DOHH2 (cell line): ENCODE results near the gene TTC28.

Experiments used
- H3F3A ChIP-seq: fragments of 200-600 bp; sonication (generic), shearing (Covaris generic); 2 replicates; pipeline ENCODE4 v1.6.0; 2016; ENCODE audit warnings: antibody characterized with exemption, mild to moderate bottlenecking; ENCODE audit not compliant: control insufficient read depth, insufficient read depth
- H3K27ac ChIP-seq: fragments of 200-600 bp; sonication (generic); 2 replicates; pipeline ENCODE4 v1.5.1; 2014; ENCODE audit warnings: low read depth, mild to moderate bottlenecking, low read length, moderate library complexity
- H3K27me3 ChIP-seq: fragments of 200-600 bp; sonication (generic); 2 replicates; pipeline ENCODE4 v1.6.1; 2014; ENCODE audit warnings: mild to moderate bottlenecking, low read length, mixed read lengths; ENCODE audit not compliant: control insufficient read depth
- H3K36me3 ChIP-seq: fragments of 200-600 bp; sonication (generic); 2 replicates; pipeline ENCODE4 v1.6.1; 2014; ENCODE audit warnings: mild to moderate bottlenecking, low read length, moderate library complexity, mixed read lengths; ENCODE audit not compliant: control insufficient read depth
- H3K4me1 ChIP-seq: fragments of 200-600 bp; sonication (generic); 2 replicates; pipeline ENCODE4 v1.6.1; 2014; ENCODE audit warnings: mild to moderate bottlenecking, low read length, mixed read lengths; ENCODE audit not compliant: control insufficient read depth
- H3K4me2 ChIP-seq: fragments of 200-600 bp; sonication (generic); 2 replicates; pipeline ENCODE4 v1.6.0; 2014; ENCODE audit warnings: mild to moderate bottlenecking, low read length, moderate library complexity
- H3K4me3 ChIP-seq: fragments of 200-600 bp; sonication (generic); 2 replicates; pipeline ENCODE4 v1.5.1; 2014; ENCODE audit warnings: mild to moderate bottlenecking, low read length, mixed read lengths
- H3K79me2 ChIP-seq: fragments of 200-600 bp; sonication (generic); 2 replicates; pipeline ENCODE4 v1.6.1; 2014; ENCODE audit warnings: mild to moderate bottlenecking, low read length, mixed read lengths; ENCODE audit not compliant: control insufficient read depth
- H3K9me2 ChIP-seq: fragments of 200-600 bp; sonication (generic); replicated peaks from 2 replicates; pipeline ENCODE4 v1.6.1; 2014; ENCODE audit warnings: mild to moderate bottlenecking, low read length, mixed read lengths; ENCODE audit not compliant: control insufficient read depth
- H3K9me3 ChIP-seq: fragments of 200-600 bp; sonication (generic); 2 replicates; pipeline ENCODE4 v1.6.1; 2014; ENCODE audit warnings: antibody characterized with exemption, low read length, mixed read lengths; ENCODE audit not compliant: control insufficient read depth, insufficient read depth
- H4K20me1 ChIP-seq: fragments of 200-600 bp; sonication (generic); 2 replicates; pipeline ENCODE4 v1.6.0; 2014; ENCODE audit warnings: low read depth, mild to moderate bottlenecking, antibody characterized with exemption, low read length, moderate library complexity; ENCODE audit not compliant: control insufficient read depth, insufficient read depth
- CTCF ChIP-seq: fragments of 200-600 bp; sonication (generic); IDR thresholded peaks from one replicate; pipeline ENCODE4 v1.5.1; 2014; ENCODE audit warnings: antibody characterized with exemption, mild to moderate bottlenecking, low read depth, low read length; ENCODE audit not compliant: poor library complexity, severe bottlenecking
- EZH2phosphoT487 ChIP-seq: fragments of 200-600 bp; sonication (generic); IDR thresholded peaks from 2 replicates; pipeline ENCODE4 v1.6.1; 2017; ENCODE audit warnings: borderline replicate concordance, mild to moderate bottlenecking, antibody characterized with exemption, low read length, moderate library complexity, mixed read lengths

TTC28 gene

DNA sequence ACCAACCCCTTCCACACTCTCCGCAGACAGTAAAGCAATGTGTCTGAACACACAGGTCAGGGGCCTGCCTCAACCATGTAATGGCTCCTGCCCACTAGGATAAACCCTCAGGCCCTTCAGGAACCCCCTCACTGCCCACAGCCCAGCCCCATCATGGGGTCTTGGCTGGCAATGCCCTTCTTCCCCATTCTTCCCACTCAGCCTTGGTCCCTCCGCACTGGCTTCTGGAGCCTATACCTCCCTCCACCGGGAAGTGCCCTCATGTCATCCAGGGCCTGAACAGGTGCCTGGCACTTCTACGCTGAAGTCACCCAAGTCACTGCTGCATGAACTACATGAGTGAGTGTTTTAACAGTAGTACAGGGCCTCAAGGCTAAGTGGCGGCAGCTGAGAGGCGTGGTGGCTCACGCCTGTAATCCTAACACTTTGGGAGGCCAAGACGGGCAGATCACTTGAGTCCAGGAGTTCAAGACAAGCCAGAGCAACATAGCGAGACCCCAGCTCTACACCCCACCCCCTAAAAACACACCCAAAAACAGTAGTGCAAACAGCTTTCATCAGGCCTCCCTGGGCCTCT lies 685.8 kb downstream of the TTC28 start:
- peaks cover 10% of the 10 kb centered on the region; the same call in 1 of the 2 replicates for H3K4me1 ChIP-seq
- no peaks in the 10 kb centered on the region for H3K9me2 ChIP-seq
- no peaks in the 10 kb centered on the region for H3K79me2 ChIP-seq

GRCh38 chr22:27993201-27993635 lies 686.4 kb downstream of the TTC28 start:
- no peak overlapping the region for H3K27ac ChIP-seq
- TF ChIP-seq EZH2phosphoT487 (no peak), CTCF (no peak)
- H3K27me3 ChIP-seq: no peaks in the 10 kb centered on the region
- no peaks in the 10 kb centered on the region for H3K9me3 ChIP-seq
- H3K9me2 ChIP-seq: no peaks in the 10 kb centered on the region
- H3K4me2 ChIP-seq: no peak overlapping the region
- no peaks in the 10 kb centered on the region for H3K79me2 ChIP-seq
- no peaks in the 10 kb centered on the region for H3K36me3 ChIP-seq
- H4K20me1 ChIP-seq: no peaks in the 10 kb centered on the region
- H3F3A ChIP-seq: no peaks in the 10 kb centered on the region
- H3K4me3 ChIP-seq: no peak overlapping the region
- peaks cover 10% of the 10 kb centered on the region; the same call in 1 of the 2 replicates for H3K4me1 ChIP-seq

More for the DNA sequence above, 685.8 kb downstream of the TTC28 start:
- H3K27ac ChIP-seq: no peak overlapping the region
- TF ChIP-seq EZH2phosphoT487 (no peak), CTCF (no peak)
- H3K4me2 ChIP-seq: no peak overlapping the region
- H4K20me1 ChIP-seq: no peaks in the 10 kb centered on the region
- no peaks in the 10 kb centered on the region for H3K36me3 ChIP-seq
- H3F3A ChIP-seq: no peaks in the 10 kb centered on the region
- no peaks in the 10 kb centered on the region for H3K27me3 ChIP-seq
- no peaks in the 10 kb centered on the region for H3K9me3 ChIP-seq
- H3K4me3 ChIP-seq: no peak overlapping the region

DNA sequence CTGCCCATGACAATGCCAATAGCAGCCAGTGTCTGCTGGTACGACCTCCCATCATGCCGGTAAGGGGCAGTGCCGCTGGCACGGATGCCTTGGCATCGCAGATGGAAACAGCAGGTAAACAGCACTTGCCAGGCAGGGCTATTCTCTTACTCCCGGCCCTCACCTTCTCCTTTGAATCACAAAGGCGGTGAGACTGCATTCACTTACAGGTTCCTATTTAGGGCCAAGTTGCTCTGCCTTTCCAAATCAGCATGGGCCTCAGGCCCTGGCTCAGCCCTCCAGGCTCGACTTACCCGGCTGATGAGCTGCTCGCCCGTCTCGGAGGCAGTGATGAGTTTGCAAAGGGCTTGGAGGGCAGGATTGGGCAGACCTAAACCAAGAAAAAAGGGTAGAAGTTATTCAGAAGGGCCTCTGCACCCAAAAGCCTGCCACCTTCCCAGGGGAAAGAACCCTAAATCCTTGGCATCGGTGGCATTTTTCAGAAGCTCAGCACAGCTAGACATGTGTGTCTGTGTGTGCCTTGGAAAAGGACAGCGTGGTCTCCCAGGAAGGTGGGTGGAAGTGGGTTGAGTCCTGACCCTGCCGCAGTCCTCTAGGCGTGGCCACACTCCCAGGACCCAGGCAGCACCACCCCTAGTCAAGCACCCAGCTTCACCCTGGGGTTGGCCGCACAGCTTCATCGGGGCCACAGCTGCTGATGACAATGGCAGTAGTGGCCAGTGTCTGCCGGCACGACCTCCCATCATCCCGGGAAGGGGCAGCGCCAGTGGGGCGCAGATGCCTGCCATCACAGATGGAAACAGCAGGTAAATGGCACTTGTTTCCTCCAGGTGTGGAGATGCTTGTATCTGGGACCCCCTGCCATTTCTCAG lies 687.1 kb downstream of the TTC28 start:
- no peaks in the 10 kb centered on the region for H3F3A ChIP-seq
- no peak for TF ChIP-seq CTCF
- TF ChIP-seq EZH2phosphoT487: no peak

More for the DNA sequence above, 687.1 kb downstream of the TTC28 start:
- H4K20me1 ChIP-seq: no peaks in the 10 kb centered on the region
- no peak overlapping the region for H3K4me2 ChIP-seq
- H3K4me3 ChIP-seq: no peak overlapping the region
- H3K4me1 ChIP-seq: peaks cover 10% of the 10 kb centered on the region; the same call in 1 of the 2 replicates
- no peaks in the 10 kb centered on the region for H3K27me3 ChIP-seq
- H3K9me2 ChIP-seq: no peaks in the 10 kb centered on the region
- no peaks in the 10 kb centered on the region for H3K36me3 ChIP-seq
- no peak overlapping the region for H3K27ac ChIP-seq
- no peaks in the 10 kb centered on the region for H3K79me2 ChIP-seq
- no peaks in the 10 kb centered on the region for H3K9me3 ChIP-seq
